GM18868 (cell line): Measurements from ENCODE around the gene RHEX.
A peak's percentile ranks its signal among the peaks of the same experiment; 100 is the strongest.
"Not testable (repeated sequence)": the region's sequence is repeated elsewhere in the genome, so short reads cannot be mapped to it uniquely, and the experiment has no call there.

Source experiments
- ATAC-seq: cut with Tn5 transposase; IDR thresholded peaks from one replicate; pipeline ENCODE4 v1.9.1; 2021; ENCODE audit warnings: mild to moderate bottlenecking, moderate library complexity; ENCODE audit not compliant: unreplicated experiment

The RHEX gene, protein sequence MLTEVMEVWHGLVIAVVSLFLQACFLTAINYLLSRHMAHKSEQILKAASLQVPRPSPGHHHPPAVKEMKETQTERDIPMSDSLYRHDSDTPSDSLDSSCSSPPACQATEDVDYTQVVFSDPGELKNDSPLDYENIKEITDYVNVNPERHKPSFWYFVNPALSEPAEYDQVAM

DNA sequence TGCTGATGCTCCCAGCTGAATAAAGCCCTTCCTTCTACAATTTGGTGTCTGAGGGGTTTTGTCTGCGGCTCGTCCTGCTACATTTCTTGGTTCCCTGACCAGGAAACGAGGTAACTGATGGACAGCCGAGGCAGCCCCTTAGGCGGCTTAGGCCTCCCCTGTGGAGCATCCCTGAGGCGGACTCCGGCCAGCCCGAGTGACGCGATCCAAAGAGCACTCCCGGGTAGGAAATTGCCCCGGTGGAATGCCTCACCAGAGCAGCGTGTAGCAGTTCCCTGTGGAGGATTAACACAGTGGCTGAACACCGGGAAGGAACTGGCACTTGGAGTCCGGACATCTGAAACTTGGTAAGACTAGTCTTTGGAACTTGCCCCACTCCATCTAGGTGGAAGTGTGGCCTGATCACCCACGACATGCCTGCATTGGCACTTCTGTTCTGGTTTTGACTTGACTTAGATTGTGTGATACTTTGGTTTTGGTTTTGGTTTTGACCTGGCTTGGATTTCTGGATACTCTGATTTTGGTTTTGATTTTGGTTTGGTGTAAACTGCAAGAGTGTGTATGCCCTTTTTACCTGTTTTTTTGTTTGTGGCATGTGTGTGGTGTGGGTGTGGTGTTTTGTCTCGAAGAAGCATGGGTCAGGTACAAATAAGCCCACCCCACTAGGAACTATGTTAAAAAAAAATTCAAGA lies at the start of gene RHEX:
RHEX (plus strand) TSS at position 255 of the 692 bp plus-strand sequence. CDS start 44,656 bp downstream, outside the sequence.
- not testable (repeated sequence) for ATAC-seq

GRCh38 chr1:206003854-206004800 lies 48.8 kb upstream of the RHEX start:
- no peak for ATAC-seq

DNA sequence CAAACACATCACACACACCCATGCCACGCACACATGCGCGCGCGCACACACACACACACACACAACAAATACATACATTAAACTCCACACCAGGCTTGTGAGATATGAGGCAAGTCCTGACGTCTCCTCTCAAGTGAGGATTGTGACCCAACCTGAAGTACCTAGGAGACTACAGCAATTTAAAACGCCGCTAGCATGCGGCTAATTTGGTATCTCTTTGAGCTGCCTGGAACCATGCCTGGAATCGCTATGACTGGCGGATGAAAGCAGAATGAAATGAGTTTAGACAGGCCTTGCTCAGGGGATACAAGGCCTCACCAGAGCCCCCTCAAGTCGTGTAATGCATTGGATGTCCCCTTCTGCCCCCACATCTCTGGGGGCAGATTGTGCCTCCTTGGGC lies 48.1 kb upstream of the RHEX start:
- ATAC-seq = no peak

GRCh38 chr1:206005234-206005633 lies 47.7 kb upstream of the RHEX start:
- ATAC-seq = no peak

- ATAC-seq = no peak
Observed at GRCh38 chr1:206005778-206006180, 47.2 kb upstream of the RHEX start.

DNA sequence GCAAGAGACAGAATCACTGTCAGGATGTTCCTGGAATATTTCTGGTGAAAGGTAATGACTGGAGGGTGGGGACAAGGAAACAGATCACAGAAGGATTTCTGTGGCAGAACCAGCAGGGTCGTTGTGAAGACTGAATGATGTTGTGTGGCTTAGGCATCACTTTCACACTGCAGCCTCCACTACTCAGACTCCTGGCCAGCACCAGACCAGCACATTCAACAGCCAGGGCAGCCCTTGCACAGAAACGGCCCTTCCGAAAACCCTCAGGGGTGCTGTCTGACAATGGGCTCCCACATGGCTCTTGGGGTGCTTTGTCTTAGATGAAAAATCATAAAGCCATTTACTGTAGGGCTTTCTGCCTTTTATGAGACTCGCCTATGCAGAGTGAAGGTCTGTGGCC lies 46.0 kb upstream of the RHEX start:
- no peak for ATAC-seq

- no peak for ATAC-seq
Observed at GRCh38 chr1:206010060-206010459, 42.9 kb upstream of the RHEX start.

DNA sequence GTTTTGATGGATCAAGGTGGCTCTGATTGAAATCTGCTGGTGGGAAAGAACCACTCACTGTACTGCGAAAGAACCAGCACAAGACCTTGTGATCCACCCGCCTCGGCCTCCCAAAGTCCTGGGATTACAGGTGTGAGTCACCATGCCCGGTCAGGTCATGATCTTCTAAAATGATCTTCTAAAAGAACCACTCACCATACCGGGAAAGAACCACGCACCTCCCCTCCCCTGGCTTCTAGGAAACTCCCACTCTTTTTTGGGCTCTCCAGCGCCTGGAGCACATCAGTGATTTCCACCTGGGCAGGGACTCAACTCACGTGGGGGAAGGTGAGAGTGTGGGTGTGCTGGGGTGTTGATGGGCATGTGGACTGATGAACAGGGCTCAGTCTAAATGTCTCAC lies 41.9 kb upstream of the RHEX start:
- no peak for ATAC-seq

- peak; percentile 98 for ATAC-seq
Observed at GRCh38 chr1:206012086-206012859, 40.7 kb upstream of the RHEX start.

- no peak for ATAC-seq
Observed at GRCh38 chr1:206013026-206013795, 39.8 kb upstream of the RHEX start.

DNA sequence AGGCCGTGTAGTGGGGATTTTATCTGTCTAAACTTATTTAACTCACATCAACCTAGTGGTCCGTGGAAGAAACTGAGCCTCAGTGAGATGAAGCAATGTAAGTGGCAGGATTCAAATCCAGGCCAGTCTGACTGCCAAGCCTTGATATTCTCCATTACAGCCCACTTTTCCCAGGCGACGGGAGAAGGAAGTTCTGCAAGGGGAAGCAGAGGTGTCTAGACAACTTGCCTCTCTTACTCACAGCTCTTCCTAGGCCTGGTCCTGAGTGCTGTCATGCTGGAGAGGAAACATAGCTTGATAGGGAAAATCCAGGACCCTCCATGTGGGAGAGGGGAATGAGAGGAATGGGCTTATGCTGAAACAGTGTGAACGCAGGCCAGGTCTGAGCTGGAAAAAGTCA lies 38.4 kb upstream of the RHEX start:
- no peak for ATAC-seq

GRCh38 chr1:206015071-206015470 lies 37.9 kb upstream of the RHEX start:
- ATAC-seq = no peak

DNA sequence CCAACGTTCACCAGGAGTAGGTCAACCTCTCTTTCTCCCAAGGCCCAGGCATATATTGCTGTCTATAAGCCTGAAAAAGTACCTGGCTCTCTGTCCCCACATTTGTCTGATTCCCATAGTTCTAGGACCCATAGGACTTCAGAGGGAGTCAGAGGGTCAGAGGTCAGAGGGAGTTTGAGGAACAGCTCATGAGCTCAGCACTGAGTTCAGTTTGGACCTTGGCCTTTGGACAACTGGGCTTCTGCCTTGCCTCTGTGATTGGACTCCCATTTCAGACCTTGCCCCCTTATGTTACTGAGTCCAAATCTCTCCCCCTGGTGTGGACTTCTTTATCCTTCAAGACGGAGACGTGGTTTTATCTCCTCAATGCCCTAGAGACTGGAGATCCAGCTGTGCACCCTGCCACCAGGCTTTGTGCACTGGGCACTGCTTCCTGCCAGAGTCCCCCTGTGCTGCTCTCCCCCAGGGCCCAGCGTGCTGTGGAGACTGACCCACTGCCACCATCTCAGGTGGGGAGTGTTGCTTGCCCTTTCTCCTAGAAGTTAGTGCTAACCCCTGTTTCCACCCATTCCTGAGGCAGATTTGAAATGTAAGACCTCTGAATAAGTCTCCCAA lies 32.5 kb upstream of the RHEX start:
- ATAC-seq = no peak

DNA sequence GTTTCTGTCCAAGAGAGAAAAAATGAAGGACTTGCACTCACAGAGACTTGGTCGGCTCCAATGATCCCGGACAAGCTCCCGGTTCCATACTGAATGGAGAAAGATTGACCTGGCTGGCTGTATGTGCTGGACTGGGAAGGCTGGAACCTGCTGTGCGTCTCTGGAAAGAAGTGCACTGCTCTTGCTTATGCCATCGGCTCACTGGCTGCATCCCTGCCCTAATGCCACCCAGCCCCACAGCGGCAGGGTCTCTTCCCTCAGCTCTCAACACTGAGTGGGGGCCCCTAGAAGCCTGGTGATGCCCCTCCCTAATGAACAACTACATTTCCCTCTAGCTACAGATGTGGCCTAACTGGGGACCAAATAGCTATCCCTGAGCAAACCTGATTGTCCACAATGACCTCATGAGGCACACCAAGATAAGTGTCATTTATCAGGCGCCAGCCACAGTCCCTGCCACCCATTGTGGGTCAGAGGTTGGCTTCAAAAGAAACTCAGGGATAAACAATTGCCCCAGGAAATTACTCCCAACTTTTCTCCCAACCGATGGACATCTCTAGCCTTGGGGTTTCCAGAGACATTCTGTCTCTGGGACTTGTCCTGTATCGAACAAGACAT lies 31.9 kb upstream of the RHEX start:
- ATAC-seq = no peak

DNA sequence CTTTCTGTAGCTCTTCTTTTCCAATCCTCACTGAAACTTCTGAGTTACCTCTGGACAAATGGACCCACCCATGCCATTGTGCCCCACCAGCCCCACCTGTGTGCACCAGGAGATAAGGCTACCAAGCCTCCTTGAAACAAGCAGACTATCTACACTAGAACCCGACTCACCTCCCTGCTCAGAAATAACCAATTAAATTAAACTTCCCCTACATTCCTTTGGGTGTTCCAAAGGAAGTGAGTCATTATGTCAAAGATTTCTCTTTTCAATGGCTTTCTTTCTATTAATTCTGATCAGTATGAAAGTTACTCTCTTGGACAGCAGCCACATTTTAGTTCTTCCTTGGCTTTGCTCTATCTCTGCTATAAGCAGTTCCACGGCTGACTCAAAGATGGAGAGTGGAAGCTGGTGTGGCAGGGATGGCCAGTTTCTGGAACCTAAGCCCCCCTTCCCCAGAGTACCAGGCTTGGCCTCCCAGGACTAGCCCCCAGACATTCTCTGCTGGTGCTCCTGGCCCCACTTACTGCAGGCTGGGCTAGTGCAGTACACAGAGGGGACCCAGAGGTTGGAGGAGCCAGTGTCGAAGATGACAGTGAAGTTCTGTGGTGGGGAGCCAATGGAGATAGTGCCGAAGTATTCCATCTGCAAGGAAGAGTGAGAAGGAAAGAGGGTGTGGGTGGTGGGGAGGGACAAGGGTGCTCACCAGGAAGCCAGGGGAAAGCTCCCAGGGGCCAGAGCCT lies 31.2 kb upstream of the RHEX start:
- ATAC-seq = no peak

DNA sequence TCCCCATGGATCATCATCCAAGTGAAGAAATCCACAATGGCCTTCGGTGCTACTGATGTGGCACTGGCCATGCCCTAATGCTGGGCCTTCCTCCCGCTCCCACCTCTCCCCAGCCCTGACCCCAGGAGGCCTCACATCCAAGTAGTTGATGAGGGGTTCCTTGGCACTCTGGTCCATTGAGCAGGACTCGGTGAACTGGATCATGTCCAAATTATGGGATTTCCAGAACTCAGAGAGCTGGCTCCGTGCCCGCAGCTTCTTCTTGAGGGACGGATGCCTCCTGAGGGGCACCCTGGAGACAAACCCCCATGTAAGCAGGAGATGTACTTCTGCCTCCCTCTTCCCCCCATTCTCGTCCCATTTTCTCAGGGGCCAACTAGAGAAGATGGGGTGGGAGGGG lies 30.2 kb upstream of the RHEX start:
- ATAC-seq = no peak

- no peak for ATAC-seq
Observed at GRCh38 chr1:206023695-206024094, 29.3 kb upstream of the RHEX start, which contains the start of gene CTSE. Gene CTSE (minus strand): TSS chr1:206023895. CDS start chr1:206023791, 104 bp downstream.

DNA sequence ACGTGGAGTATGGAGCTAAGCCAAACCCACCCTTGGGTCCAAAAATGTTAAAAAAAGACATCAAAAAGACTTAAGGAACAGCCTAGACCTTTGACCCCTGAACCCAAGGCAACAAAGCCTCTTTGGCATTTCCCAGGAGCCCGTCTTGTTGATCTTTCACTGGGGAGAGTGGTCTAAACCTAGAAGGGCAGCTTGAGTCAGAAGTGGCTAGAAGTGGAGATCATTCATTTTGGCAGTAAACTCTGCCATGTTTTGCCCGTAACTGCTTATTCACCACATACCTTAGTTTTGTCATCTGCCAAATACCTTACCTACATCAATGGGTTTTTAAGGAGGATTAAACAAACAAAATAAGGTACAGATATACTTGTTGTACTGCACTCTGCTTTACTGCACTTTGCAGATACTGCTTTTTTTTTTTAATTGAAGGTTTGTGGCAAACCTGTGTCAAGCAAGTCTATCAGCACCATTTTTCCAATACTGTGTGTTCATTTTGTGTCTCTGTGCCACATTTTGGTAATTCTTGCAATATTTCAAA lies 27.6 kb upstream of the RHEX start:
- ATAC-seq = no peak
